GM12878 (cell line): ENCODE data around the gene PSMD4.
A peak's percentile ranks its signal among the peaks of the same experiment; 100 is the strongest.

ENCODE experiments used
- FOXM1 ChIP-seq: IDR thresholded peaks from 2 replicates; pipeline ENCODE4 v1.6.1; 2012; ENCODE audit warnings: low read depth, mild to moderate bottlenecking, inconsistent platforms, low read length, moderate library complexity
- HDAC2 ChIP-seq: fragments of 200-600 bp; sonication (generic); IDR thresholded peaks from 2 replicates; pipeline ENCODE4 v1.6.1; 2017
- POLR2A ChIP-seq: IDR thresholded peaks from 2 replicates; pipeline ENCODE4 v1.6.1; 2011; ENCODE audit warnings: low read depth, mild to moderate bottlenecking, low read length
- ZBTB33 ChIP-seq: fragments of 450-650 bp; IDR thresholded peaks from 2 replicates; pipeline ENCODE4 v1.6.1; 2017; ENCODE audit warnings: mild to moderate bottlenecking

DNA sequence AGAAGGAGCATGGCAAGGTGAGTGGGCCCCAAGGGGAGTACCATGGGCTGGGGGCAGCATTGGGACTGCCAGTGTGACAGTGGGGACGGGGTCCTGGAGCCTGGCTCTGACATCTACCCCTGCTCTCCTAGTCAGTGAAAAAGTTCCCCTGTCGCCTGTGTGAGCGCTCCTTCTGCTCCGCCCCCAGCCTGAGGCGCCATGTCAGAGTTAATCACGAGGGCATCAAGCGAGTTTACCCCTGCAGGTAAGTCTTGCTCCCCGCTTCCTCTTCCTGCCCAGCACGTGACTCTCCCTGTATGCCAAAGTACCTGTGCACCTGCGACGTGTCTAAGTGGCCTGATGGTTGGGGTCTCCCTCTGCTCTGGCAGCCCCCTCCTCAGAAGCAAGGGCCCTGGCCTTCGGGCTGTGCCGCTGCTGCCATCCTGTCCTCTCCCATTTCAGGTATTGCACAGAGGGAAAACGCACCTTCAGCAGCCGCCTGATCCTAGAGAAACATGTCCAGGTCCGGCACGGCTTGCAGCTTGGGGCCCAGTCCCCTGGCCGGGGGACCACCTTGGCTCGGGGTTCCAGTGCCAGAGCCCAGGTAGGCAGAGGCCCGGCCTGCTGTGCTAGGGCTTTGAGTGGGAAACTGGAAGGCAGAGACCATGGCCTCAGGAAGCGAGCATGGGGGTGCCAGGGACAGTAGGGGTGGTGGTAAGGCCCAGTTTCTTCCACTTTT, 35.6 kb downstream of the PSMD4 start:
- TF ChIP-seq ZBTB33 (no peak), POLR2A (peak; percentile 6; the same call in 1 of the 2 replicates), FOXM1 (no peak), HDAC2 (no peak)
